HepG2 (cell line): ENCODE data around the gene ARPC3. TPM values are rescaled to one million over a fixed set of nuclear protein-coding genes. Genes with fewer than 3 reads are reported as not detected.

Experiments used
- ATAD3A ChIP-seq: sonication (generic); formaldehyde crosslinking; IDR thresholded peaks from 2 replicates; pipeline ENCODE4 v1.4.0; 2020; ENCODE audit warnings: missing genetic modification reagents
- BCL6 ChIP-seq: IDR thresholded peaks from 2 replicates; pipeline ENCODE4 v1.6.1; 2016; ENCODE audit warnings: missing genetic modification reagents, missing compliant biosample characterization
- CEBPZ ChIP-seq: IDR thresholded peaks from 2 replicates; pipeline ENCODE4 v1.6.1; 2012; ENCODE audit warnings: low read length, improper control_type of control experiment
- CENPBD1 ChIP-seq: sonication (generic); formaldehyde crosslinking; IDR thresholded peaks from 2 replicates; pipeline ENCODE4 v1.8.0; 2022; ENCODE audit warnings: missing genetic modification reagents, low read depth, mild to moderate bottlenecking, borderline replicate concordance
- DBP ChIP-seq: sonication (generic); formaldehyde crosslinking; IDR thresholded peaks from 2 replicates; pipeline ENCODE4 v1.4.0; 2020; ENCODE audit warnings: missing genetic modification reagents; ENCODE audit errors: not compliant biosample characterization
- ELF1 ChIP-seq: sonication (generic); formaldehyde crosslinking; IDR thresholded peaks from 2 replicates; pipeline ENCODE4 v1.4.0; 2020; ENCODE audit warnings: missing genetic modification reagents
- GTF2F1 ChIP-seq: fragments of 150-350 bp; IDR thresholded peaks from 2 replicates; pipeline ENCODE4 v1.6.1; 2014; ENCODE audit warnings: low read length
- HIC2 ChIP-seq: sonication (generic); formaldehyde crosslinking; IDR thresholded peaks from 2 replicates; pipeline ENCODE4 v1.9.0; 2022; ENCODE audit warnings: low read depth, missing genetic modification reagents
- MAX ChIP-seq: IDR thresholded peaks from 2 replicates; pipeline ENCODE4 v1.6.1; 2012; ENCODE audit warnings: inconsistent platforms
- NBN ChIP-seq: fragments of 450-650 bp; conservative IDR thresholded peaks from 2 replicates; pipeline ENCODE4 v1.6.1; 2017
- POLR2A ChIP-seq, 2 experiments: IDR thresholded peaks; 2 replicates each; pipeline ENCODE4 v1.6.1; 2011; ENCODE audit warnings: low read depth in 2 of 2, low read length in 2 of 2, mild to moderate bottlenecking in 1 of 2, moderate library complexity in 1 of 2; ENCODE audit not compliant: insufficient read depth in 1 of 2
- RAD51 ChIP-seq: fragments of 450-650 bp; IDR thresholded peaks from 2 replicates; pipeline ENCODE4 v1.6.1; 2016; ENCODE audit warnings: borderline replicate concordance
- REL ChIP-seq: sonication (generic); formaldehyde crosslinking; conservative IDR thresholded peaks from 2 replicates; pipeline ENCODE4 v1.8.0; 2022; ENCODE audit warnings: mild to moderate bottlenecking, missing genetic modification reagents, moderate library complexity
- SP5 ChIP-seq: IDR thresholded peaks from 2 replicates; pipeline ENCODE4 v1.6.1; 2016; ENCODE audit warnings: low read depth, borderline replicate concordance
- TSC22D2 ChIP-seq: sonication (generic); formaldehyde crosslinking; IDR thresholded peaks from 2 replicates; pipeline ENCODE4 v1.5.1; 2020; ENCODE audit warnings: missing genetic modification reagents, mild to moderate bottlenecking, borderline replicate concordance
- ZBTB26 ChIP-seq: IDR thresholded peaks from 2 replicates; pipeline ENCODE4 v1.6.1; 2016; ENCODE audit warnings: missing compliant biosample characterization, missing genetic modification reagents, borderline replicate concordance
- ZBTB3 ChIP-seq: sonication (generic); formaldehyde crosslinking; IDR thresholded peaks from 2 replicates; pipeline ENCODE4 v1.4.0; 2020; ENCODE audit warnings: low read depth, mild to moderate bottlenecking, moderate library complexity, missing genetic modification reagents, borderline replicate concordance
- ZBTB42 ChIP-seq: sonication (generic); formaldehyde crosslinking; IDR thresholded peaks from 2 replicates; pipeline ENCODE4 v1.5.0; 2020; ENCODE audit warnings: mild to moderate bottlenecking, missing genetic modification reagents
- ZNF256 ChIP-seq: sonication (generic); formaldehyde crosslinking; conservative IDR thresholded peaks from 2 replicates; pipeline ENCODE4 v1.4.0; 2020; ENCODE audit warnings: missing genetic modification reagents
- ZNF329 ChIP-seq: sonication (generic); formaldehyde crosslinking; IDR thresholded peaks from 2 replicates; pipeline ENCODE4 v1.9.0; 2021; ENCODE audit warnings: low read depth, mild to moderate bottlenecking, missing genetic modification reagents
- ZNF639 ChIP-seq: conservative IDR thresholded peaks from 2 replicates; pipeline ENCODE4 v1.6.1; 2018; ENCODE audit warnings: missing genetic modification reagents
- ZNF816 ChIP-seq: sonication (generic); formaldehyde crosslinking; IDR thresholded peaks from 2 replicates; pipeline ENCODE4 v1.8.0; 2022; ENCODE audit warnings: missing genetic modification reagents, mild to moderate bottlenecking, borderline replicate concordance
- ZNF839 ChIP-seq: sonication (generic); formaldehyde crosslinking; IDR thresholded peaks from 2 replicates; pipeline ENCODE4 v1.4.0; 2020; ENCODE audit warnings: missing genetic modification reagents, mild to moderate bottlenecking, borderline replicate concordance
- polyA plus RNA-seq, 8 experiments: library from polyadenylated mRNA; depleted of rRNA in 3 of 8; stranded (reverse) in 7 of 8; unstranded in 1 of 8; fragments of >200 nt; fragmentation: Illumina TruSeq in 4 of 8; extraction: Trizol in 4 of 8; gene quantifications; 2 replicates each; pipeline versions ENCODE4 v1.2.1 to v1.2.3, GENCODE V29; 2011 to 2016; ENCODE audit warnings: low read depth in 4 of 8, missing spikeins in 1 of 8, mixed read lengths in 1 of 8; ENCODE audit not compliant: insufficient read depth in 1 of 8
- total RNA-seq, 5 experiments: library from RNA; depleted of rRNA; stranded (reverse); fragments of >200 nt; fragmentation: Illumina TruSeq; extraction: Trizol; gene quantifications; 2 replicates each; pipeline ENCODE4 v1.2.3, GENCODE V29; 2016; ENCODE audit warnings: low read depth in 1 of 5

The ARPC3 gene
- total and polyA plus RNA-seq, 2 of the 13 experiments (the other 11 are each of a cell fraction or from before 2014, with no cell fraction given): 32.7 to 234 TPM

- TF ChIP-seq CEBPZ (no peak), ZNF816 (CRISPR knock-in tag) (no peak), TSC22D2 (CRISPR knock-in tag) (no peak), MAX (no peak), DBP (no peak), ZNF839 (no peak), CENPBD1 (0 out of 2 replicates have a peak, but pooled peaks have one; percentile 31), ELF1 (CRISPR knock-in tag) (no peak), ATAD3A (CRISPR knock-in tag) (no peak), ZBTB42 (CRISPR knock-in tag) (no peak), ZNF639 (CRISPR knock-in tag) (no peak), ZBTB26 (CRISPR knock-in tag) (0 out of 2 replicates have a peak, but pooled peaks have one; percentile 32), RAD51 (no peak), BCL6 (CRISPR knock-in tag) (no peak), ZNF256 (0 out of 2 replicates have a peak, but pooled peaks have one; percentile 2), NBN (no peak), REL (no peak), ZBTB3 (CRISPR knock-in tag) (0 out of 2 replicates have a peak, but pooled peaks have one; percentile 8), GTF2F1 (no peak), HIC2 (CRISPR knock-in tag) (no peak), POLR2A (IDR thresholded peaks at IDR 0.05; ENCODE audit: insufficient read depth in 1 of 2, low read depth in 2 of 2, low read length in 2 of 2) (peak in 1 of 2 experiments; percentile 91; a peak in 1 of 4 replicates), ZNF329 (0 out of 2 replicates have a peak, but pooled peaks have one; percentile 30), SP5 (CRISPR knock-in tag) (no peak)
These were observed 17.7 kb upstream of the ARPC3 start (continued) for GRCh38 chr12:110467847-110468213.
